ENCODE measurements around the gene TWIST2.

TWIST2 gene

DNA sequence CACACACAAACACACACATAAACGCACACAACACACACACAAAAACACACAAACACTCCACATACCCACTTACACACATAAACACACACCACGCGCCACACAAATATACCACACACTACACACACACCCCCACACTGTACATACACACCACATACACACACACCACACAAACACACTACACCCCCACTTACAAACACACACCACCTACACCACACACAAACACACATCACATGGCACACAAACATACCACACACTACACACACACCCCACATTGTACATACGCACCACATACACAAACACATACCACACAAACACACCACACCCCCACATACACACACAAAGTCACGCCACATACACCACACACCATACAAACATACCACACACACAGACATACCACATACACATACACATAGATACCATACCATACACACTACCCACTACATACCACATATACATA is 59.9 kb downstream of the TWIST2 start:
- DNase-seq, result no peak

DNA sequence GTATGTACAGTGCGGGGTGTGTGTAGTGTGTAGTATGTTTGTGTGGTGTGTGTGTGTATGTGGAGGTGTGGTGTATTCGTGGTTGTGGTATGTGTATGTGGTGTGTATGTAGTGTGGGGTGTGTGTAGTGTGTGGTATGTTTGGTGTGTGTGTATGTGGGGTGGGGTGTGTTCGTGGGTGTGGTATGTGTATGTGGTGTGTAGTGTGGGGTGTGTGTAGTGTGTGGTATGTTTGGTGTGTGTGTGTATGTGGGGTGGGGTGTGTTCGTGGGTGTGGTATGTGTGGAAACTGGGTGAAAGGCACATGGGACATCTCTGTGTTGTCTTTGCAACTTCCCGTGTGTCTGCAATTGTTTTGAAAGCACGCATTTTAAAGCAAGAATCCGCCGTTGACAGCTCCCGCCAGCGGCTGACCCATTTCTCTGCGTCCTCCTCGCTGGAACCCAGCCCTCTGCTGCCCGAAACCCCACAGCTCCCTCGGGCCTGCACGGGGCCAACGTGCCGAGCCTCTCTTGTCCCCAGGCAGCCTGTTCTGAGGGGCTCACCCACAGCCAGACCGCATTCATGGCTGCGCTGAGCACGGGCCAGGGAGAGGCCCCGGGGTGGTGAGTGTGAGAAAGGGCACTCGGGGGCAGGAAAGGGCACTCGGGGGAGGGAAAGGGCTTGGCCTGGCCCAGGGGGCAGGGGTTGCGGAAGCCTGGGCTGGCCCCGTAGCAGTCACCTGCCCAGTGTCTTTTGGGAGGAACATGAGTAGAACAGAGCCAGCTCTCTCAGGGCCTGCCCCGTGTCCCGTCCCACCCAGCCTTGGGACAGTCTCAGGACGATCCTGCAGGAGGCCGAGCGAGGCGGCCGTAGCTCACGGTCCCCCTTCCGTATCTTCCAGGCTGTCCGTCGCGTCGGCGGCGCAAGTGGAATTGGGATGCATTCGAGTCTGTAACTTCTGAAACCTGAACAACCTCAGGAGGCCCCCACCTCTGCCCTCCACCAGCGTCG is 61.4 kb downstream of the TWIST2 start:
- no peak for DNase-seq

DNA sequence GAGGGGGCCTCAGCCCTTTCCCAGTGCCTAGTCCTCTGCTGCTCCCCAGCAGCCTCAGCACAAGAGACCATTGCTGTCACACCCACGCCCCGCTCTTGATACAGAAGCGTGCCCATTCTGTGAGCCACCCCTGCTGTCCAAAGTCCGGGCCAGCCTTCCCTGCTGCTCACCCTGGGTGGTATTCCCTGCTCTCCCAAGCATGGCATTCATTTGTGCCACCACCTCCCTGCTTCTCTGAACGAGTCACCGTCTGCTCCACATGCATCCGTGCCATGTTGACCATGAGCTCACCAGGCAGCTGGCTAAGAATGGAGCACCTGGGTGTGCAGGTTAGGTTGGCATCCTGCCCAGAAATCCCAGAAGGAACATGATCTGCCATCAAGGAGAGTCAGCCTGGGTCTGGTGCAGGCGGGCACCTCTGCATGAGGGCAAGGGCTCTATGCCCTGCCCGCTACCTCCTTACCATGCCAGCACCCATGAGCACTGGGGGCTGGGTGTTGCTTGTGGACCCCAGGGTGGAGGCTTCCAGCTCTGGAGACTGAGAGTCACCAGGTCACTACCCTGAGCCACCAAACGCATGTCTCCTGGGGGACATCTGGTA is 63.0 kb downstream of the TWIST2 start:
- DNase-seq, result peak; percentile 89

DNA sequence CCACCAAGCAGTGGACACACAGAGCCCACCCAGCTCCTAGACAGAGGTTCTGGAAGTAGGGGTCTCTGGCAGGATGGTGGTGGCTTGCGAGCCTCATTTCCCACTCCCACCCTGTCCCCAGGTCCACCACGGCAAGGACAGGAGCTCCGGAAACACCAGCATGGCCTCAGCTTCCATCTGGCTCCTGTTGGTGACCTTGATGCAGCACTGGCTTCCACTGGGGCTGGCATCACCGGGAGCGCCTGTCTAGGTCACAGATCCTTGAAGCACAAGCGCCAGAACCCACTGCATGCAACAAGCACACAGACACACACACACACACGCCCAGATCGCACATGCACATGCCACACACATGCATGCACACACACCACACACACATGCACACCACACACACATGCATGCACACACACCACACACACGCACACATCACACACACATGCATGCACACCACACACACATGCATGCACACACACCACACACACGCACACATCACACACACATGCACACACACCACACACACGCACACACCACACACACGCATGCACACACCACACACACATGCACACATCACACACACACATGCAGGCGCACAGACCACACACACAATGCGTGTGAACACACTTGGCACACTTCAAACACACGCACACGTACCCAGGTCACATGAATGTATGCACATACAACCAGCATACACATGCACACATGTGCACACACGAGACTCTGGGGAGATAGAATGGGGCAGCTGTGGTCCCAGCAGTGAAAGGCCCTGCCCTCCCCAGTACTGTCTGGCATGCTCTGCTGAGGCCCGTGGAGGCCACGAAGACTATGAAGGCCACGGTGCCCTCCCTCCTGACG is 63.7 kb downstream of the TWIST2 start:
- DNase-seq, result no peak

DNA sequence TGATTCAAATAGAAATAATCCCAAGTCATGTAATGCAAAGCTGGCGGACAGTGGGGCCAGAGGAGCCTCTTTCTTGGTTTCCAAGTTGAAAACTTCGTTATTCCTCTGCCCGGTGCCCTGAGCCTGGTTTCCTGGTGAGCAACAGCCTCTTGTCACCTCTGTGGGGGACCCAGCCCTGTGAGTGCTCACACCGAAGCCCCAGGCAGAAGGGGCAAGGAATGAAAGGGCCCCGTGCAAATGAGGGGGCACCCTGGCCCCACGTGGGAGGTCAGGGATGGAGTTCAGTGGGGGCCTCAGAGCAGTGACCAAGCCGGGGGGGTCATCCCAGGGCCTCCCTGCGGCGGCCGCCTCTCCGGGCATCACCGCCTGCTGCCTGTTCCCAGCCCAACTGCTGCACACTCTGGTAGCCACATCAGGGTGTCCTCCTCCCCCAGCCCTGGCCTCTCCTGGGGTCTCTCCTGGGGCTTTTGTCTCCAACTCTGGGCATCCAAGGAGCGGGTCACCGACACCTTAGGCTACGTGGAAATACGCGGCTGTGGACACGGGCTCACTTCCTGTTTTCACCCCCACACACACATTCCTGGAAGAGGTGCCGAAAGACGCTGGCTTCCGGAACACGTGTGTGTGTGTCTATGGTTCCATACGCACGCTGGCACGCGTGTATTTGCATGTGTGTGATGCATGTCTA is 64.5 kb downstream of the TWIST2 start:
- DNase-seq, result no peak

DNA sequence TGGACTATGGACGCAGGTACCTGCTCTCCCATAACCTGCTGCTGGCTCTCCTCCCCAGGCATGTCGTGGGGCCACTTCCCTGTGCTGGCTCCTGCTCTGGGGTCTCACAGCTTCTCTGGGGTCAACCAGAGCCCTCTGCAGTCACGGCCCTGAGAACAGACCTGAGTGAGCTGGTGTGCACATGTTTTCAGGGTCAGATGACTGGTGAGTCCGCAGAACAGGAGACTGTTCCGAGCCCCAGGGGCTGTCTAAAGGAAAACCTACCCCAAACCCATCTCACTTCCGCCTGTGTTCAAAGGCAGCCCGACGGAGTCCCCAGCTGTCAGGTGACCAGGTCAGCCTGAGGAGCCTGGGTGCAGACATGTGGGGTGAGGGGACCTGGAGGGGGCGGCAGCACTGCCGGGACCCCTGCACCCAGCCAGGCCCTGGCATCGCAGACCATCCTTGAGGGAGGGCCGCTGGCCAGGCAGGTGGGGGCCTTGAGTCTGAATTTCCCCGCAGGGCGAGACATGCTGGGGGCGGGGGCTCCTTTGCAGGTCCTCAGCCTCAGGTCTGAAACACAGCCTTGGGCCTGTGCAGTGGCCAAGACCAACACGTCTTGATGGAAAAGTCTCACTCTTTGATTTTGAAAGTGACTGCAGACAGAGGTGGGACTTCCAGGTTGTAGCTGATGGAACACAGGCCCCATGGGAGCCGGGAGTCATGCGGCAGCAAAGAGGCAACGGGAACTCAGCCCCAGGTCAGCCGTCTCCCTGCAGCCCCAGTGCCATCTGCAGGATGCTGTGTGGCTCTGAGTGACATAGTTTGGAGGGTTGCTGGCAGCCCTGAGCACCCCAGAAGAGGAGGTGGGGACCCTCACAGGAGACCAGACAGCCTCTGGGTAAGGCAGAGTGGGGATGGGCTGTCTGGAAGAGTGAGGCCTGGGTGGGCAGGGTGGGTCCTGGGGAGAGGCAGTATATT is 65.3 kb downstream of the TWIST2 start:
- no peak for DNase-seq

DNA sequence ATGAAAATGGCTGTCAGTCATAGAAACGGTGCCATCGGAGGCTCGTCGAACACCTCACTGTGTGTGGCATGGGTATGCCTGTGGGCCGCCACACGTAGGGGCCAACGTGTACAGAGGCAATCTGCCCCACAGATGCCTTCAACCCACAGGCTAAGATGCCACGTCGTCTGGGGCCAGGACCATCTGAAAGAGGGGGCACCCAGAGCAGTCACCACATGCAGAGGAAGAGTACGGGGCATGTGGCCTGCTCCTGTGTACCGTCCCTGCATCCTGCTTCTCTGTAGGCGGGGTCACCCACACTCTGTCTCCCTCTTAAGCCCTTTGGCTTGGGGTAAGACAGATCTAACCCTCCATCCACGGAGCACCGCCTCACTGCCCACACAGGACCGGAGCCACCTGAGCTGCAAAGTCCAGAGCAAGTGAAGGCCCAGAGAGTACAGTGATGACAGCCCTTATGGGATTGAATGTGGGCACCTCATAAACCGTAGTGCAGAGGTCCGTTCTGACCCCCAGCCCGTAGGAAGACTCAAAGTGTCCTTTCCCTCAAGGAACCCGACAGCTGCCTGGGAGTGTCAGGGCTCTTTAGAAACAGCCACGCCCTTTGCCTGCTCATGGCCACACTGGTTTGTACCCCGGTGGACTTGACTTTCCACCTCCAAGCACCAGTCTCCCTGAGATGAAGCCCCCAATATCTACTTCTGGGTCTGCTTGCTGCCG is 66.2 kb downstream of the TWIST2 start:
- no peak for DNase-seq

DNA sequence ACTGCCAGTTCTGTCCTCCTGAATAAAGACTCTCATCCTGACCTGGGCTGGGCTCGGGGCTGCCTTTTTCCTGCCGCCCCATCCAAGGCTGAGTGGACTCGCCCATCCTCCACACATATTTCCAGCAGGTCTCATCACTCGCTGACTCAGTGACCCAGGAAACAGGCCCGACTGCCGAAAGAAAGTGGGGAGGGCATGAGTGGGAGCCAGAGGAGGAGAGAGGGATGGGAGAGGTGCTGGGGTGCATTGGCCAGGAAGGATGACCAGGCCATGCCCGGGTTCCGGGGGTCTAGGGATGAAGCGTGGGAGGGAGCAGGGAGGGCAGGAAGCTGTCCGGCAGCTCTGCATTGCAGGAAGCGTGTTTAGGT is 66.7 kb downstream of the TWIST2 start:
- no peak for DNase-seq

DNA sequence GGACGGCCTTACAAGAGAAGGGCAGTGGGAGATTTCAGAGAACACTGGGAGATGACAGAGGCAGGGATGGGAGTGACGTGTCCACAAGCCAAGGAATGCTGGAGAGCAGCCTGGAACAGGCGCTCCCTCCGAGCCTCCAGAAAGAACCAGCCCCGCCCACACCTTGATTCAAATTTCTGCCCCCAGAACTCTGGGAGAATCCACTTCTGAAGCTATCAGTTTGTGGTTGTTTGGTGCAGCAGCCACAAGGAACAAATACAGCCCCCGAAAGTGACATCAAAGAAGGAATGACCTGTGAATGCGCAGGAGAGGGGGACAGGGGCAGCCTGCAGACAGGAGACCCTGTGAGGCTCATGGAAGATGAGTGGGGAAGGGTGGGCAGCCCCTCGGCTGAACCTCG is 67.3 kb downstream of the TWIST2 start:
- no peak for DNase-seq

DNA sequence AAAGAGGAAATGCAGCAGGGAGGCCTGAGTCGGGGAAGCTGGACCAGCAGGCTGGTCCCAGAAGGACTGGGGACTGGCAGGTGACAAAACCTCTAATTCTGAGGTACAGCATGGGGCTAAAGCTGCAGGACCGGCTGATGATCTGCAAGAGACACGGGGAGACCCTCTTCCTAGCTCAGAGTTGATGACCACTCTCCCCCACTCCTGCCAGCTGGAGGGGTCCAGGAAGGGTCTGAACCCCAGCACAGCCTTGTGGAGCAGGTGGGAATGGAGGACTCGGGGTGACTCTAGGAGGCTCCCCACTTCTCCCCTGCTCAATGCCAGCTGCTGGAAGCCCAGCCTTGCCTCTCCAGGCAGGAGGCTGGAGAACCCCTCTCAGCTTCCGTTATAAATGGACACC is 67.7 kb downstream of the TWIST2 start:
- no peak for DNase-seq

DNA sequence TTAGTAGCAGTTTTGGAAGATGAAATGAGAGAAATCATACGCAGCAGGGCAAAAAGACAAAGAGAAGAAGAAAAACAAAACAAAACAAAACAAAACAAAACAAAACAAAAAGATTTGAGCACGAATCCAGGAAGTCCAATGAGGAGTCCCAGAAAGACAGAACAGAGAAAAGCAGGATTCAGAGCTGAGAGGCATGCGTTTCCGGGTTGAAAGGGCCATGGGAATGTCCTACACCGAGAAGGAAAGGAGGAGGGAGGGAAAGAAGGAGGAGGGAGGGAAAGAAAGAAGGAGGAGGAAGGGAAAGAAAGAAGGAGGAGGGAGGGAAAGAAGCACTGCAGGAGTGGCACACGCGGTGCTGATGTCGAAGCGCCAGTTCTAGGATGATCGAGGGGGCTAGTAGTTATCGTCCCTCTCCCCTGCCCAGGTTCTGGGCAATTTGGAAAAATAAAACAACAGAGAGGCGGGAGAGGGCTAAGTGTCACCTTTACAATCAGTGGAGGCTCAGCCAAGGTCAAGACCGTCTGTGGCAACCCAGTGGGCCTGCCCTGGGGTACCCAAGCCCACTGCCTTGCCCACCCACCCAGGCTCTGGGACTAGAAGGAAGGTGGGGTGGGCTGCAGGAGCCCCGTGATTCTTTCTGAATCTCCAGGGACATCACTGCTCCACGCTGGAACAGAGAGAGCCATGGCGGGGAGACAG is 68.4 kb downstream of the TWIST2 start:
- DNase-seq, result no peak

DNA sequence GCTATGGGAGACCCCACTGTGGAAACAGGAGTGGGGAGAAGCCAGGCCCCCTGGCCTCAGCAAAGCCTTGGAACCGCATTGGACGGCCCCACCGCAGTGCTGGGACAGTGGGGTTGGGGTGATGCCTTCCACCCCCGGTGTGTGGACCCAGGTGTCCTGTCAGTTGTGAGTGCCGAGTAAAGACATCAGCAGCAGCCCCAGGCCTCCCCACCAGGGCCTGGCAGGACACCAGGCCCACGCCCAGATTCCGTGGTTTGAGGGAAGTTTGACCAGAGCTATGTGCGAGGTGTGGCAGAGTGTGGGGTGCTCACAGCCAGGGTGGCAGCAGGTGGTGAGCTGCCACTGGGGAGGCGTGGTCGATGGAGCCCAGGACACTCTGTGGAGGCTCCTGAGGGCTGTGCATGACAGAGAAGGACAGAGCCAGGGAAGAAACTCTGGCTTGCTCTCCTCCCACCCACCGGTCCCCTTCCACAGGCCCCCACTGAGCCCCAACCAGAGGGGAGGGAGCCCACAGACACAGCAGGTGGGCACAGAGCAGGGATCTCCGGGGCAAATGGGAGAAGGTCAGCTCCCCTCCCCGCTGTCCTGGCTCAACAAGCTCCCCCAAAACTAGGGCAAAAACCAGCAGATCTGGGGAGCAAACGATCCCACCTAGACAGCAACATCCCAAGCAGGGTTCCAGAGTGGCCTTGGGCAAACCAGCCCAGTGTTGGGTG is 69.1 kb downstream of the TWIST2 start:
- DNase-seq, result no peak

DNA sequence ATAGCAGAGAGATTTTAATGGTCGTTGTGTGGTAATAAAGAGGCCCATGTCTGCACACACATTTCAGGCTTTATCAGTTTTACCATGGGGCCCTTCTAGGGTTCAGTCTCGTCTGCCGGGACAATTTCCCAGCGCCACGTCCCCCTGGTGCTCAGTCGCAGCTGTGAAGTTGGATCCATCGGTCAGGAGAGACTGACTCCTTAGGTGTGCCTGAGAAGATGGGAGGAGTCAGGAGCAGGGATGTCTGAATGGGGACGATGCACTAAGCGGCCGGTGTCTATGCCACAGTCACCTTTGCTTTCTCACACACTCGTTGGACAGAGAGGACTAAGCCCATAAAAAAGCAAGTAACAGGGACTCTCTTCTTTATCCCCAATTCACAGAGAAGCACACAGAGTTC is 71.4 kb downstream of the TWIST2 start:
- no peak for DNase-seq

DNA sequence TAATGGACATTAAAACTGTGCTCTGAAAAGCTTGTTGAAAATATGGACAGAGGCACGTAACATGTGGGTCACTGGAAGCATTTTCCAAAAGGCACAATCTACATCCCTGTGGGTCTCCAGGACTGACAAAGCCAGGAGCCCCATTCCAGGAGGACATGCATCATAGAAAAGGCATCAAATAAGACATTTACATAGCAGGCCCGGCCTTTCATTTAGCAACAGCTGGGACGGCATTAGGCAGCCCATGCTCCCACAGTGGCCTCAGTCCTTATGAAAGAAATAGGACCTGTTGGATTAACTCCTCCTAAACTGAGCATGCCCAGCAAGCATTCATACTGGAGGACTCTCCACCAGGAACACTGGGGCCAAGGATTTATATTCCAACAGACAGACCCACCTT is 72.2 kb downstream of the TWIST2 start:
- no peak for DNase-seq

DNA sequence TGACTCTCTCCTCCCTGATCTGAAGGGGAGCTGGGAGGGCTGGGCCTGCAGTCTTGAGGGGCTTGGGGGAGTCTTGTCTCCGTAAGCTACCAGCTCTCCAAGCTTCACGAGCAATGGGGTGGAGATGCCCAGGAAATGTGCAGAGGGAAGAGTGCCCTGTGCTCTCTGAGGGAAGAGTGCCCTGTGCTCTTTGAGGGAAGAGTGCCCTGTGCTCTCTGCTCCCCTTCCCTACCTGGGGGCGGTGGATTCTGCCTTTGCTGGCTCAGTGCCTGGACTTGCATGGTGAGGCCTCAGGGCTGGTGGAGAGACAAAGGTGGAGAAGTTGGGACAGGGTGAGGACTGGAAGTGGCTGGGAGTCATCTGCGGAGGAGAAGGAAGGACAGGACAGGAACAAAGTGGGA is 72.7 kb downstream of the TWIST2 start:
- no peak for DNase-seq

DNA sequence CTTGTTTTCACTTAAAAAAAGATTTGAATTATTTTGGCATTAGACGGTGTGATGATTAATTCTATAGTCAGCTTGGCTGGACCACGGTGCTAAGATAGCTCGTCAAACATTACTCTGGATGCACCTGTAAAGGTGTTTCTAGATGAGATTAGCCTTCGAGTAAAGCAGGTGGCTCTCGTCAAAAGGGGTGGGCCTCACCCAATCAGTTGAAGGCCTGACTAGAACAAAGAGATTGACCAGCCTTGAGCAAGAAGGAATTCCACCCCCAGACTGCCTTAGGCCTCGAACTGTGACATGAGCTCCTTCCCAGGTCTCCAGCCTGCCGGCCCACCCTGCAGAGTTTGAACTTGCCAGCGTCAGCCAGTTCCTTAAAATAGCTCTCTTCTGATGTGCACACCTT is 73.4 kb downstream of the TWIST2 start:
- no peak for DNase-seq

DNA sequence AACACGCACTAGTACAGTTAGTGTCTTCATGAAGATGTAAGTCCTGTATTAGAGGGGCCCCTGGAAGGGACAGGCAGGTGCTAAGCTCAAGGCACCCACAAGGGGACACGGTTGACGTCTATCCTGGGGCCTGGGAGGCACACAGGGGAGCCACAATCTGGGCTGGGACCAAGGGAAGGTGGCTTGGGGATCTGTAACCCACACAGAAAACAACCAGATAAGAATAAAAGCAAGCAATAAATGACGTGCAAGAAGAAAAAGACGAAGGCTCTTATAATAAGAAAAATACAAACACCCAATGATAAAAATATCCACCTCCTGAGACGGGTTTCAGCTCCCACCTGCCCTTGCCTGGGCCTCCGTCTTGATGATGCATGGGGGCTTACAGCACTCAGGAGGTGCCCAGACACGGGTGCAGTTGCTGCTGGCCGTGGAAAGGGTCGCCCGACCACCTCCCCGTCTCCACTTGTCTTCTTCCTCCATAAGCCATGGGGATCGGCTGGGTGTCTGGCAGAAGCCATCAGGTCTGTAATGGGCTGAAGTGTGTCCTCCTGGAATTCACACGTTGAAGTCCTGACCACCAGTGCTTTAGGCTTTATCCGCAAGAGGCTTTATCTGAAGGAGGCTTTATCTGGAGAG is 73.9 kb downstream of the TWIST2 start:
- DNase-seq, result no peak

DNA sequence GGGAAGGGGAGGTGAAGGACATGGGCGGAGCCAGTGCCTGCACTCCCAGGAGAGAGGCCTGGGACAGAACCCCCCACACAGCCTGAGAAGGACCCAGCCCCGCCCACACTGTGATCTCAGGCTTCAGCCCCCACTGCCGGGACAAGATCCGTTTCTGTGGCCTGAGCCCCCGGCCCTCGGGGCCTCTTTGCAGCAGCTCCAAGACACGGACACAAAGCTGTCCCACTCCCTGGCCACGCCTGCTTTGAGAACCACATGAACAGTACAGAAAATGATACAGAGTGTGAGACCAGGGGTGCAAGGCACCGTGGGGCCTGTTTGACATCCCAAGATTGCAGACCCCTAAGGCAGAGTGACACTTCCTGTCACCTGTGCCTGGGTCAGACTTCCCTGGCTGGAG is 74.5 kb downstream of the TWIST2 start:
- DNase-seq, result no peak

DNA sequence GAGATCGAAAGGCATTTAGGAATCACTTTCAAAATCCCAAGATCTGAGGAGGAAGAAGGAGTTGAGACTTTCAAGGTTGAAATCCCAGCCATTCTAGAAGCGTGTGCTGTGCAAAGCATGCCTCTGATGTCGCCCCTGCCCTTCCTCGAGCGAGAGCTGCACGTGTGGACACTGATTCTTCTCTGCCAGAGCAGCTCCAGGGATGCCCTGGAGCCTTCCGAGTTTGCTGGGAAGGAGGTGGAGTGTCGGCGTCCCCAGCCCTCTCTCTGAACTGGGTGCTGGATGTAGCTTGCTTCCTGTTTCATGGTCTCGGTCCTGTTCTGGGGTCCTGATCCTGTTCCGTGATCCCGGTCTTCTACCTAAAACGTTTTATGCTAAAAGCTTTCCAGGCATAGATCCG is 76.1 kb downstream of the TWIST2 start:
- DNase-seq, result no peak

Data from NCI-H1105 treated with DMSO at 0.1 percent for 48 hours (cell line).